ENCODE data around the gene MORC3.
"Not testable (repeated sequence)": the region's sequence is repeated elsewhere in the genome, so short reads cannot be mapped to it uniquely, and the experiment has no call there.

MORC3 gene

GRCh38 chr21:36396971-36397370 lies 77.0 kb downstream of the MORC3 start:
- no peak overlapping the region for H3K4me3 ChIP-seq (ENCODE audit: insufficient read depth, low read length, poor library complexity, severe bottlenecking)
- no peaks in the 10 kb centered on the region; the same call in 1 of the 2 replicates for H3K36me3 ChIP-seq (ENCODE audit: low read length)
- H3K79me2 ChIP-seq (ENCODE audit: insufficient read depth, low read length): no peaks in the 10 kb centered on the region
- no peaks in the 10 kb centered on the region for H4K20me1 ChIP-seq (ENCODE audit: low read depth, low read length)
- H3K9me2 ChIP-seq (replicated peaks; ENCODE audit: insufficient read depth, low read length): no peaks in the 10 kb centered on the region
- H3K27me3 ChIP-seq (ENCODE audit: low read length): no peaks in the 10 kb centered on the region
- H3K9me3 ChIP-seq (ENCODE audit: insufficient read depth, low read length): no peaks in the 10 kb centered on the region
- no peak overlapping the region for H2AFZ ChIP-seq (ENCODE audit: low read depth, low read length, severe bottlenecking)
- H3F3A ChIP-seq (ENCODE audit: insufficient read depth): no peaks in the 10 kb centered on the region
- no peak overlapping the region for H3K27ac ChIP-seq (ENCODE audit: low read depth, low read length)
- no peak overlapping the region for H3K9ac ChIP-seq (ENCODE audit: low read length)
- TF ChIP-seq CTCF (IDR thresholded peaks at IDR 0.05; ENCODE audit: insufficient read depth, low read length, poor library complexity, severe bottlenecking) (no peak), EZH2phosphoT487 (conservative IDR thresholded peaks at IDR 0.05; ENCODE audit: low read length) (no peak)
- H3K4me2 ChIP-seq (ENCODE audit: low read depth, low read length, poor library complexity, severe bottlenecking): no peak overlapping the region

- H3F3A ChIP-seq (ENCODE audit: insufficient read depth): no peaks in the 10 kb centered on the region
- H3K36me3 ChIP-seq (ENCODE audit: low read length): peaks cover under 1% of the 10 kb centered on the region; the same call in 1 of the 2 replicates
- H3K79me2 ChIP-seq (ENCODE audit: insufficient read depth, low read length): no peaks in the 10 kb centered on the region
- H3K9me2 ChIP-seq (replicated peaks; ENCODE audit: insufficient read depth, low read length): no peaks in the 10 kb centered on the region
- no peaks in the 10 kb centered on the region for H3K27me3 ChIP-seq (ENCODE audit: low read length)
- no peaks in the 10 kb centered on the region for H3K9me3 ChIP-seq (ENCODE audit: insufficient read depth, low read length)
- no peak overlapping the region for H3K4me3 ChIP-seq (ENCODE audit: insufficient read depth, low read length, poor library complexity, severe bottlenecking)
- TF ChIP-seq EZH2phosphoT487 (conservative IDR thresholded peaks at IDR 0.05; ENCODE audit: low read length): no peak
- TF ChIP-seq CTCF (IDR thresholded peaks at IDR 0.05; ENCODE audit: insufficient read depth, low read length, poor library complexity, severe bottlenecking): no peak
- no peak overlapping the region for H3K9ac ChIP-seq (ENCODE audit: low read length)
- no peak overlapping the region for H2AFZ ChIP-seq (ENCODE audit: low read depth, low read length, severe bottlenecking)
- H3K27ac ChIP-seq (ENCODE audit: low read depth, low read length): no peak overlapping the region
- H4K20me1 ChIP-seq (ENCODE audit: low read depth, low read length): no peaks in the 10 kb centered on the region
- H3K4me2 ChIP-seq (ENCODE audit: low read depth, low read length, poor library complexity, severe bottlenecking): no peak overlapping the region
Measured at GRCh38 chr21:36397606-36398005, 77.6 kb downstream of the MORC3 start.

GRCh38 chr21:36399736-36400135 lies 79.7 kb downstream of the MORC3 start:
- not testable (repeated sequence) for H4K20me1 ChIP-seq (ENCODE audit: low read depth, low read length); H3K9me2 ChIP-seq (replicated peaks; ENCODE audit: insufficient read depth, low read length); H3K36me3 ChIP-seq (ENCODE audit: low read length)

GRCh38 chr21:36400719-36401118 lies 80.7 kb downstream of the MORC3 start:
- Histone ChIP-seq H3F3A (ENCODE audit: insufficient read depth) (no peaks in the 10 kb centered on the region), H3K4me3 (ENCODE audit: insufficient read depth, low read length, poor library complexity, severe bottlenecking) (no peak overlapping the region), H3K9me3 (ENCODE audit: insufficient read depth, low read length) (no peaks in the 10 kb centered on the region), H4K20me1 (ENCODE audit: low read depth, low read length) (no peaks in the 10 kb centered on the region), H3K27me3 (ENCODE audit: low read length) (no peaks in the 10 kb centered on the region), H3K4me2 (ENCODE audit: low read depth, low read length, poor library complexity, severe bottlenecking) (no peak overlapping the region), H3K79me2 (ENCODE audit: insufficient read depth, low read length) (no peaks in the 10 kb centered on the region), H3K36me3 (ENCODE audit: low read length) (peaks cover 3% of the 10 kb centered on the region; the same call in 1 of the 2 replicates), H3K9ac (ENCODE audit: low read length) (no peak overlapping the region), H2AFZ (ENCODE audit: low read depth, low read length, severe bottlenecking) (no peak overlapping the region), H3K27ac (ENCODE audit: low read depth, low read length) (no peak overlapping the region), H3K9me2 (replicated peaks; ENCODE audit: insufficient read depth, low read length) (no peaks in the 10 kb centered on the region)
- TF ChIP-seq EZH2phosphoT487 (conservative IDR thresholded peaks at IDR 0.05; ENCODE audit: low read length): no peak
- TF ChIP-seq CTCF (IDR thresholded peaks at IDR 0.05; ENCODE audit: insufficient read depth, low read length, poor library complexity, severe bottlenecking): no peak

More at GRCh38 chr21:36399736-36400135, 79.7 kb downstream of the MORC3 start:
- not testable (repeated sequence) for H3K9me3 ChIP-seq (ENCODE audit: insufficient read depth, low read length); H3K4me3 ChIP-seq (ENCODE audit: insufficient read depth, low read length, poor library complexity, severe bottlenecking); H3K27ac ChIP-seq (ENCODE audit: low read depth, low read length); H3K4me2 ChIP-seq (ENCODE audit: low read depth, low read length, poor library complexity, severe bottlenecking); H2AFZ ChIP-seq (ENCODE audit: low read depth, low read length, severe bottlenecking); H3K79me2 ChIP-seq (ENCODE audit: insufficient read depth, low read length); H3K27me3 ChIP-seq (ENCODE audit: low read length); H3F3A ChIP-seq (ENCODE audit: insufficient read depth); H3K9ac ChIP-seq (ENCODE audit: low read length)
